Measurements from ENCODE around the gene TPRX1.

DNA sequence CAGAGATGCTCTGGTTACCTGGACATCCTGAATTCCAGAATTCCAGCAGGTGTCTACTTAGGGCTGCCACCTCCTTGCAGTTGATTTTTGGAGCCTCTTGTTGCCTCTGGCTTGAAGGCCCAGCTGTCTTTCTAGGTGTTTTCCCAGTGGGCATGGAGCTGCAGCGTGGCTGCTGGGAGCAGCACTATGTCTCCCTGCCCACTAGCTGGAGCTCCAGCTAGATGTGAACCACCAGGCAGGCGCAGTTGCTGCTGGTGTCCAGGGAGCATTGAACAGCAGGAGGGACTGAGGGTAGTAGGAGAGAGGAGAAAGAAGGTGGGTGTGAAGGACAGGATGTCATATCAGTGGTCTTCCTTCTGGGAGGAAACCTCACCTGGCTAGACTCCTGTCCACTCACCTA is 35.7 kb downstream of the TPRX1 start:
- TF ChIP-seq, protein P1, sequence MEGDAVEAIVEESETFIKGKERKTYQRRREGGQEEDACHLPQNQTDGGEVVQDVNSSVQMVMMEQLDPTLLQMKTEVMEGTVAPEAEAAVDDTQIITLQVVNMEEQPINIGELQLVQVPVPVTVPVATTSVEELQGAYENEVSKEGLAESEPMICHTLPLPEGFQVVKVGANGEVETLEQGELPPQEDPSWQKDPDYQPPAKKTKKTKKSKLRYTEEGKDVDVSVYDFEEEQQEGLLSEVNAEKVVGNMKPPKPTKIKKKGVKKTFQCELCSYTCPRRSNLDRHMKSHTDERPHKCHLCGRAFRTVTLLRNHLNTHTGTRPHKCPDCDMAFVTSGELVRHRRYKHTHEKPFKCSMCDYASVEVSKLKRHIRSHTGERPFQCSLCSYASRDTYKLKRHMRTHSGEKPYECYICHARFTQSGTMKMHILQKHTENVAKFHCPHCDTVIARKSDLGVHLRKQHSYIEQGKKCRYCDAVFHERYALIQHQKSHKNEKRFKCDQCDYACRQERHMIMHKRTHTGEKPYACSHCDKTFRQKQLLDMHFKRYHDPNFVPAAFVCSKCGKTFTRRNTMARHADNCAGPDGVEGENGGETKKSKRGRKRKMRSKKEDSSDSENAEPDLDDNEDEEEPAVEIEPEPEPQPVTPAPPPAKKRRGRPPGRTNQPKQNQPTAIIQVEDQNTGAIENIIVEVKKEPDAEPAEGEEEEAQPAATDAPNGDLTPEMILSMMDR (conservative IDR thresholded peaks at IDR 0.05; ENCODE audit: low read length), result no peak
- no peak for TF ChIP-seq EZH2phosphoT487 (IDR thresholded peaks at IDR 0.05; ENCODE audit: borderline replicate concordance, low read depth, low read length)
